T-helper 17 cell (primary cell): ENCODE measurements around the gene TPRX2. TPM values are rescaled to one million over a fixed set of nuclear protein-coding genes. Genes with fewer than 3 reads are reported as not detected.

Experiments
- ATAC-seq: fragments of 150-1000 bp; cut with Tn5 transposase; 2 replicates; pipeline ENCODE4 v1.10.0; 2021; ENCODE audit warnings: mild to moderate bottlenecking, moderate library complexity
- DNase-seq, 3 donors: peaks; one replicate each; pipeline versions ENCODE4 v3.0.0 to v3.0.0-alpha.2; 2020 to 2021
- H3K9me3 ChIP-seq: one replicate; pipeline ENCODE4 v1.7.0; 2013; ENCODE audit warnings: low read length, mild to moderate bottlenecking; ENCODE audit not compliant: control insufficient read depth, poor library complexity, severe bottlenecking
- H3K27ac Mint-ChIP-seq: one replicate; pipeline ENCODE4 v1.8.0; 2022; ENCODE audit warnings: mild to moderate bottlenecking, moderate library complexity, mixed read lengths
- H3K27me3 Mint-ChIP-seq: one replicate; pipeline ENCODE4 v1.8.0; 2022; ENCODE audit warnings: mixed read lengths
- H3K36me3 Mint-ChIP-seq: one replicate; pipeline ENCODE4 v1.8.0; 2022; ENCODE audit warnings: low read depth, mixed read lengths
- H3K4me1 Mint-ChIP-seq: one replicate; pipeline ENCODE4 v1.8.0; 2022; ENCODE audit warnings: mild to moderate bottlenecking, mixed read lengths
- H3K4me3 Mint-ChIP-seq: one replicate; pipeline ENCODE4 v1.8.0; 2022; ENCODE audit warnings: mild to moderate bottlenecking, moderate library complexity, mixed read lengths
- total RNA-seq, 4 donors: library from RNA in 2 of 4; stranded (reverse) in 2 of 4; gene quantifications; one replicate each; pipeline ENCODE4 v1.2.3 and lab custom pipeline; 2022 to 2026

TPRX2 gene
- total RNA-seq, 2 donors from 2014 or later, result not detected

DNA sequence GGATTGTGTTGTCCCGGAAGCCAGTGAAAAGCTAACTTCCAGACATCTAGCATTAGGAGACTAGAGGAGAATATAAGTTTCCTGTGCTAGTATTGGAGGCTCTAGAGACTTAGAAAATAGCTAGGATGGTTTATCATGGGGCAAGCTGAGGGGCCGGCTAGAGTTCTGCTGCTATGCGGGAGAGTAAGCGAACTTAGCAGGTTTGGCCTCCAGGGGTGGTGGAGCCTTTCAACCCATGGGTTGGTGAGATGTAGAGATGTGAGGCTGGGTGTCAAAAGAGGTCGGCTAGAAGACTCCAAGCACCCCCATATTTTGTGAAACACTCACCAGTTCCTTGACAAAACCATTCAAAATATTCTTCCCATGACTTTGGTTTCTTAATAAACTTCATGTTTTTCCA is 22.7 kb downstream of the TPRX2 start:
- Mint-ChIP-seq H3K36me3 (no peaks in the 10 kb centered on the region), H3K27me3 (peaks cover 36% of the 10 kb centered on the region), H3K4me3 (no peak overlapping the region), H3K27ac (no peak overlapping the region), H3K4me1 (peaks cover 4% of the 10 kb centered on the region)
- no peaks in the 10 kb centered on the region for H3K9me3 ChIP-seq
- ATAC-seq (no peak), DNase-seq (no peak)

DNA sequence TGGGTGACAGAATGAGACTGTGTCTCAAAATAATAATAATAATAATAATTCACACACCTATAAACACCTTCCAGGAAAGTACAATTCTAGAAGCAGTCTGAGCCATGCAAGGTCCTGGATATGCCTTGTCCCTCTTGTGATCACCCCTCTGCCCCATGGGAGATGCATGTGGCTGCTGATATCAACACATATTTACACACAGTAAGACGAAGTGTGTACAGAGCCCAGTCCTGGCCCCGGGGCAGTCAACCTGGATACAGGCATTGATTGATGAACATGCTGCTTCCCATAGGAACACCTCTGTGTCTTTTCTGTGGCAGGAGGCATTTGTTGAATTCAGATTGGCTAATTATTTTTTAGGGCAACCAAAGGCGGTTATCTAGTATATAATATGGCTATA is 23.9 kb downstream of the TPRX2 start:
- no peak overlapping the region for H3K4me3 Mint-ChIP-seq
- ATAC-seq, result no peak
- H3K9me3 ChIP-seq, result no peaks in the 10 kb centered on the region
- no peak for DNase-seq
- H3K36me3 Mint-ChIP-seq, result no peaks in the 10 kb centered on the region
- H3K27me3 Mint-ChIP-seq, result peaks cover 38% of the 10 kb centered on the region
- no peak overlapping the region for H3K27ac Mint-ChIP-seq
- H3K4me1 Mint-ChIP-seq, result peaks cover 4% of the 10 kb centered on the region

DNA sequence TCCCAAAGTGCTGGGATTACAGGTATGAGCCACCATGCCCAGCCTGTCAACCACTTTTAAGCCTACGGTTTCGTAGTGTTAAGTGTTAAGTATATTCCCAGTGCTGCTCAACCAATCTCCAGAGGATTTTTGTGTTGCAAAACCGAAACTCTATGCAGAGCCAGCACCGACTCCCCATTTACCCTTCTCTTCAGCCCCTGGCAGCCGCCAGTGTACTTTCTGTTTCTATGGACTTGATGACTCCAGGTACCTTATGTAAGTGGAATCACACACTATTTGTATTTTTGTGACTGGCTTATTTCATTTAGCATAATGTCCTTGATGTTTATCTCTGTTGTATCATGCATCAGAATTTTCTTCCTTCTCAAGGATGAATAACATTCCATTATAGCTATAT is 26.0 kb downstream of the TPRX2 start:
- ATAC-seq (no peak), DNase-seq (no peak)
- no peak overlapping the region for H3K4me3 Mint-ChIP-seq
- H3K27me3 Mint-ChIP-seq, result peaks cover 45% of the 10 kb centered on the region
- peaks cover 4% of the 10 kb centered on the region for H3K4me1 Mint-ChIP-seq
- H3K27ac Mint-ChIP-seq, result no peak overlapping the region
- H3K36me3 Mint-ChIP-seq, result no peaks in the 10 kb centered on the region
- H3K9me3 ChIP-seq, result no peaks in the 10 kb centered on the region

DNA sequence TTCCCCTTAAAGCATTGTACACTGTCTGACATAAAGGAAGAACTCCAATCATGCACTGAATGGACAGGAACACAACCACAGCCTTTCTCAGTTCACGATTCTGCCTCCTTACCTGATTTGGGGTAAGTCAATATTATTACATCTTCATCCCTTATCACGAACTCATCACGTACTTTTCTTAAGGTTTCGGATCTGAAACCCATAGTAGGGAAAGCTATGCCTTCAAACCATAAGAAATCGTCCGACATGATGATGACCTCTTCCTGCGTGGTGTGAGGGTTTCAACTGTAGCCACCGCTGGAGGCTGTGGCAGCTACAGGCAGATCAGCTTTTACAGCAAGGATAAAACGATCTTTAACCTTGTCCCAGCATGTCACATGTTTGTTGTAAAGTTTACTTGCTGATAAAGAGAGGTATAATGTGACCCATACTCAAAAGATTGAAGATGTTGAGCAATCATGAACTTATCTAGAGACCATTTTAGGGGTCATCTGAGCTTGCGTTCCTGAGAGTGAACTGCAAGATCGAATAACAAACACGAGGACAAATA is 27.1 kb downstream of the TPRX2 start, which contains the start of gene SULT2A1:
SULT2A1 (minus strand) TSS at position 306 of the 550 bp plus-strand sequence; CDS start at position 248, 58 bp downstream.
- H3K36me3 Mint-ChIP-seq, result no peaks in the 10 kb centered on the region
- H3K27me3 Mint-ChIP-seq, result peaks cover 51% of the 10 kb centered on the region
- H3K4me1 Mint-ChIP-seq, result peaks cover 4% of the 10 kb centered on the region
- no peak for ATAC-seq
- H3K9me3 ChIP-seq, result no peaks in the 10 kb centered on the region
- H3K4me3 Mint-ChIP-seq, result peak within 1 kb of the TSS; percentile 41
- peak within 1 kb of the TSS; percentile 14 for H3K27ac Mint-ChIP-seq
- no peak for DNase-seq

DNA sequence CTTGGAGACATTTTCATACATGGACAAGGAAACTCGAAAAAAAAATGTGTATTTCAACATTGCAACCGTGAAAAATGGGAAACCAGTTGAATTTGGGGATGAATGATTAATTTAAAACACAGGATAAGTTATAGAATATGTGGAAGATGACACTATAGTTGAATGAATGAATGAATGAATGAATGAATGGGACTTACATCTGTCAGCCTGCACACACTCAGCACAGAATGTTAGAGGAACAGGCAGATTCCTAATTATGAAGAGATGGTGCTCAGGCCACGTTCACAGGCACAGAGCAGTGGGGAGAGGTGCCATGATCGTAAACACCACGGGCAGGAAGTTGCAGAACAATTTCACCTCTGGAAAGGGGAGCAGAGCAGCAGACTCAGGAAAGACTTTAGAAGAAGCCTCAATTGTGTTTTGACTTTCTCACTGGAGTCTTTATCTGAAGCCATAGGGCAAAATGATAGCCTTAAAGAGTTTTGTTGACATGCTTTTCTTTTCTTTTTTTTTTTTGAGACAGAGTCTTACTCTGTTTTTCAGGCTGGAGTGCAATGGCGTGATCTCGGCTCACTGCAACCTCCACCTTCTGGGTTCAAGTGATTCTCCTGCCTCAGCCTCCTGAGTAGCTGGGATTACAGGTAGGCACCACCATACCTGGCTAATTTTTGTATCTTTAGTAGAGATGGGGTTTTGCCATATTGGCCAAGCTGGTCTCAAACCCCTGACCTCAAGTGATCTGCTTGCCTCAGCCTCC is 32.0 kb downstream of the TPRX2 start:
- Mint-ChIP-seq H3K27me3 (peaks cover 26% of the 10 kb centered on the region), H3K27ac (no peak overlapping the region), H3K4me1 (no peaks in the 10 kb centered on the region), H3K4me3 (no peak overlapping the region), H3K36me3 (no peaks in the 10 kb centered on the region)
- H3K9me3 ChIP-seq, result no peaks in the 10 kb centered on the region
- no peak for ATAC-seq
- no peak for DNase-seq

DNA sequence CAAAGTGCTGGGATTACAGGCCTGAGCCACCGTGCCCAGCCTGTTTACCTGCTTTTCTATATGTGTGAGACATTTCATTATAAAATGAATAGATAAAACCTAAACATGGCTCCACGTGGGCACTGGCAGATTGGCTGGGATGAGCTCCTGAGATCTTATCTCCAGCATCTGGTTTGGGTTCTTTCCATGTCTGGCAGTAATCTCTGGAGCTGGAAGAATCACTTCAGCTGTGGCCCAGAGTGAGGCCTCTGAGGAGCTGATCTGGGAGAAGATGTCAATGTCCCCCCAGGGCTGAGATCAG is 32.5 kb downstream of the TPRX2 start:
- H3K4me3 Mint-ChIP-seq, result no peak overlapping the region
- no peak overlapping the region for H3K27ac Mint-ChIP-seq
- no peaks in the 10 kb centered on the region for H3K9me3 ChIP-seq
- no peaks in the 10 kb centered on the region for H3K4me1 Mint-ChIP-seq
- peaks cover 23% of the 10 kb centered on the region for H3K27me3 Mint-ChIP-seq
- ATAC-seq, result no peak
- DNase-seq, result no peak
- H3K36me3 Mint-ChIP-seq, result no peaks in the 10 kb centered on the region

DNA sequence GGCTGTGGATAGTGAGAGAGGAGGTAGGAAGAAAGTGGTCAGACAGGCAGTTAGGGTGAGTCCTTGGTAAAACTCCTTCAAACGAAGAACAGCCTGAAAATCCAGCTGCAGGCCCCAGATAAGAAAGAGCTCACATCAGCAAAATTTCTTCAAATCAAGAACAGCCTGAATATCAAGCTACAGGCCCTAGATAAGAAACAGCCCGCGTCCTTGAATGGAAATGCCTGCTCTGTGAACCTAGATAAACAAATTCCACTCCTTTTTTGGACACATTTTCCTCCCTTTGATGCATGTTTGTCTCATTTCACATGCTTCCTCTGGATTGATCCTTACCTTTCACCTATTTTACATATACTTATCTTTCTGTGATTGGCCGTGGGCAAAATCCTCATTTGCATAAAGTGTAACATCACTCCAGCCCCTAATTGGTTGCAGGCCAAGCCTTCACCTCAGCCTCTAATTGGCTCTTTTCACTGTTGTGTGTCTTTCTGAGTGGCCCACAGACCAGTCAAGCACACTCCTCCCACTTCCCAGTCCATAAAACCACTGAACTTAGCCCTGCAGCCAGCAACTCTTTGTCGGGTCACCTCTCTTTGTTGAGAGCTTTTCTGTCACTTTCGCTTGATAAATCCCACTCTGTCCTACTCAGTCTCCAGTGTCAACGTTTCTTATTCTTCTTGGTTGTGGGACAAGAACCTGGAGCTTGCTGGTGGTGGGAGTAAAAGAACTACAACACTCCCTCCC is 33.1 kb downstream of the TPRX2 start:
- H3K27ac Mint-ChIP-seq, result no peak overlapping the region

DNA sequence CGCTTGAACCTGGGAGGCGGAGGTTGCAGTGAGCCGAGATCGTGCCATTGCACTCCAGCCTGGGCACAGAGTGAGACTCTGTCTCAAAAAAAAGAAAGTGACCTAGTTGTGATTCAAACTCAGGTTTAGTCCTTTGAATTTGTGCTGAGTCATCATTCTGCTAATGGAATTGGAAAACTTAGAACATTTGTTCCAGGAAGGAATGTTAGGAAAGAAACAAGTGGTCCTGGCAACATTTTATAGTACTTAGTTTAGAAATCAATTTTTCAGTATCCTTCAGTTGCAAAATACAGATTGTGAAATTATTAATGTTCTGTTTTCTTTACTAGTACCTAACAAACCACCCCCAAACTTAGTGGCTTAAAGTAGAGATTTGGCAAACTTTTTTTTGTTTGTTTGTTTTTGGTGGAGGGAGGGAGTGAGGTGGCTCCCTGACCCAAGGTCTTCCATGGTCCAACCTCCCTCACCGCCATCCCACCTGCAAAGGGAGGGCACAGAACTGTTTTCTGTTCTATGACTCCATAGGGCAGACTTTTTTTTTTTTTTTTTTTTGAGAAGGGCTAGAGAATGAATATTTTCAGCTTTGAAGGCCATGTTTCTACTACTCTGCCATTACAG is 36.2 kb downstream of the TPRX2 start:
- Mint-ChIP-seq H3K27me3 (peaks cover 22% of the 10 kb centered on the region), H3K4me1 (no peaks in the 10 kb centered on the region), H3K4me3 (no peak overlapping the region), H3K36me3 (no peaks in the 10 kb centered on the region), H3K27ac (no peak overlapping the region)
- no peak for DNase-seq
- ATAC-seq, result no peak
- H3K9me3 ChIP-seq, result no peaks in the 10 kb centered on the region

More for the DNA sequence above, 33.1 kb downstream of the TPRX2 start:
- DNase-seq (no peak), ATAC-seq (no peak)
- Mint-ChIP-seq H3K4me1 (no peaks in the 10 kb centered on the region), H3K36me3 (no peaks in the 10 kb centered on the region), H3K27me3 (peaks cover 23% of the 10 kb centered on the region), H3K4me3 (no peak overlapping the region)
- H3K9me3 ChIP-seq, result no peaks in the 10 kb centered on the region

DNA sequence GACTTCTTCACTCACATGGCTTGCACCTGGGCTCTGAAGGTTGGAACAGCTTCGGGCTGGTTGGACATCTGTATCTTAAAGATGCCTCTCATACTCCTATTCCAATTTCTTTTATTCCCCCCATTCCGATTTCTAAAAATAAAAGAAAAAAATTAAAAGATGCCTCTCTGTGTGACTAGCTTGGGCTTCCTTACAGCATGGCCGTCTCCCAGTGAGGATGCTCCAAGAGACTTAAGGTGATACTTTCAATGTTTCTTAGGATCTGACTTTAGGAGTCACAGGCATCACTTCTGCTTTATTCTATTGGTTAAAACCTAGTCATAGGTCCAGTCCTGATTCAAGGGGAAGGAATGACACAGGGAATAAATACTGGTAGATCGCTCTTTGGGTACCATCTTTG is 37.0 kb downstream of the TPRX2 start:
- Mint-ChIP-seq H3K27ac (no peak overlapping the region), H3K36me3 (no peaks in the 10 kb centered on the region), H3K4me3 (no peak overlapping the region), H3K27me3 (peaks cover 21% of the 10 kb centered on the region), H3K4me1 (no peaks in the 10 kb centered on the region)
- DNase-seq (no peak), ATAC-seq (no peak)
- no peaks in the 10 kb centered on the region for H3K9me3 ChIP-seq

DNA sequence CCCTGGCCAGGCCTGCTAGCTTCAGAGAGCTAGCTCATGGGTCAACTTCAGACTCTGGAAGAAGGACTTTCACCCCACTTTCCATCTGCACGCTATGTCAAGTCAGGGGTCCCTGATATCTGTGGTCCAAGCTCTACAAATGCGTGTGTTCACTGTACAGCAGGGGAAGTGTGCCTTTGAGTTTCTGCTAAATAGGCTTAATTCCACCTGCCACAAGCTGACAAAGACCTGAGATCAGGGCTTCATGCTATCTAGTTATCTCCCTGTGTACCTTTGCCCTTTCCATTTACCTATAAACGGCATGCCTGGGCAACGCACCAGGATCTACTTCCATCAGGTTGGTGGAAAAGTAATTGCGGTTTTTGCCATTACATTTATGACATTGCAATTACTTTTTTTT is 37.7 kb downstream of the TPRX2 start:
- no peak overlapping the region for H3K27ac Mint-ChIP-seq
- no peaks in the 10 kb centered on the region for H3K4me1 Mint-ChIP-seq
- H3K4me3 Mint-ChIP-seq, result no peak overlapping the region
- ATAC-seq (no peak), DNase-seq (no peak)
- peaks cover 29% of the 10 kb centered on the region for H3K27me3 Mint-ChIP-seq
- H3K36me3 Mint-ChIP-seq, result no peaks in the 10 kb centered on the region
- H3K9me3 ChIP-seq, result no peaks in the 10 kb centered on the region

DNA sequence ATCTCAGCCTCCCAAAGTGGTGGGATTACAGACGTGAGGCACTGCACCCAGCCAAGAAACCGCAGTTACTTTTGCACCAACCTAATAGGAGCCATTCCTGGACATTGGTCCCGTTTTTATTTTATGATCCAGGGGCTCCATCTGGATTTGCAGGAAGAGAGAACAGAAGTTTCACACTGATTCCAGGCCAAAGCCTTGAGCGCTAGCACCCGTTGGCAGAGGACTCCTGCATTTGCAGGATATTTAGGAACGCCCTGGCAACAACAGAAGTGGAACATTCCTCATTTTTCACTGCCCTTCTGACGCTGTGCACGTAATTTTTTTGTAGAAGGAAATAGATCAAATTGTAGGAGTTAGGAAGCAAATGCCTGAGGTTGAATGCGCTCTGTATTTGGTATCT is 38.8 kb downstream of the TPRX2 start:
- DNase-seq (no peak), ATAC-seq (no peak)
- Mint-ChIP-seq H3K27me3 (peaks cover 37% of the 10 kb centered on the region), H3K4me1 (no peaks in the 10 kb centered on the region), H3K27ac (no peak overlapping the region), H3K4me3 (no peak overlapping the region), H3K36me3 (no peaks in the 10 kb centered on the region)
- H3K9me3 ChIP-seq, result no peaks in the 10 kb centered on the region

DNA sequence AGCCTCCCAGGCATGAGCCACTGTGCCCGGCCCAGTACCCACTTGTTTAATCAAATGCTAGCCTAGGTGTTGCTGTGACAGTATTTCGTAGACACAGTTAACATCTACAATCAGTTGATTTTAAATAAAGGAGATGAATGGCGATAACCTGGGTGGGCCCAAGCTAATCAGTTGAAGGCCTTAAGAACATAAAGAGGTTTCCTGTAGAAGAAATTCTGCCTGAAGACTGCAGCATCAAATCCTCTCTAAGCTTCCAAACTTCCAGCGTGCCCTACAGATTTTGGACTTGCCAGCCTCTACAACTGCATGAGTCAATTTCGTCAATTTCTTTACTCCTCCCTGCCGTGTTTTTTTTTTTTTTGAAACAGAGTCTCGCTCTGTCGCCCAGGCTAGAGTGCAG is 40.3 kb downstream of the TPRX2 start:
- DNase-seq (no peak), ATAC-seq (no peak)
- no peak overlapping the region for H3K4me3 Mint-ChIP-seq
- no peaks in the 10 kb centered on the region for H3K4me1 Mint-ChIP-seq
- no peaks in the 10 kb centered on the region for H3K36me3 Mint-ChIP-seq
- H3K27ac Mint-ChIP-seq, result no peak overlapping the region
- H3K9me3 ChIP-seq, result no peaks in the 10 kb centered on the region
- H3K27me3 Mint-ChIP-seq, result peaks cover 38% of the 10 kb centered on the region

DNA sequence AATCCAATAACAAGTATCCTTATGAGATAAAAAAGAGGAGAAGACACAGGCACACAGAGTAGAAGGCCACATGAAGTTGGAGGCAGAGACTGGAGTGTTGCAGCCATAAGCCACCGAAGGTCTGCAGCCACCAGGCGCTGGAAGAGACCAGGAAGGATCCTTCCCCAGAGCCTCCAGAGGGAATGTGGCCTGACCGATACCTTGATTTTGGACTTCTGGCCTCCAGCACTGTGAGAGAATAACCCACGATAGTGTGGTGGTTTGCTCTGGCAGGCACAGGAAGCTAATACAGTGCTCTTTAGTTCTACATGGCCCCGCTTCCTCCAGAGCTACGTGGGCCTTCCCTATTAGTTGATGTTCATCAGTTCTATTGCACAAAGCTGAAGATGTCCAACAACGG is 42.3 kb downstream of the TPRX2 start:
- H3K4me1 Mint-ChIP-seq, result no peaks in the 10 kb centered on the region
- H3K36me3 Mint-ChIP-seq, result no peaks in the 10 kb centered on the region
- ATAC-seq (no peak), DNase-seq (no peak)
- H3K27ac Mint-ChIP-seq, result no peak overlapping the region
- H3K4me3 Mint-ChIP-seq, result no peak overlapping the region
- H3K9me3 ChIP-seq, result no peaks in the 10 kb centered on the region
- peaks cover 38% of the 10 kb centered on the region for H3K27me3 Mint-ChIP-seq
